ENCODE data around the gene CDC26.

DNA sequence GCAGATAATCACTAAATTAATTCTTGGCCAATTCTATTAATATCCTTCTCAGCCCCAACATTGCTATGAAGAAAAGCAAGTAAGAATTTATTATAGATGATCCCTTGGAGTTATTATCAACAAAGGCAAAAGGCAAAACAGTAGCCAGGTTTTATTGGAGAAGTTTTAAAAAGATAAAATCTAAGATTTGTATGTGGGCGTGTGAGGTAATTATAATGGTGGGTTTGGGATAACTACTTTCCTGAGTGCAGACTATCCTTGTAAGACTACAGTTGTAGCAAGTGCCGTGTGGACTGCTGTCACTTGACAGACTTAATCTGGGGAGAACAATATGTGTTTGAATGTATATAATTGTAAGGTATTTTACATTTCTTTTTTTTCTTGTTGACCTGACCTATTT, 30.8 kb downstream of the CDC26 start:
- TF ChIP-seq, protein P1, sequence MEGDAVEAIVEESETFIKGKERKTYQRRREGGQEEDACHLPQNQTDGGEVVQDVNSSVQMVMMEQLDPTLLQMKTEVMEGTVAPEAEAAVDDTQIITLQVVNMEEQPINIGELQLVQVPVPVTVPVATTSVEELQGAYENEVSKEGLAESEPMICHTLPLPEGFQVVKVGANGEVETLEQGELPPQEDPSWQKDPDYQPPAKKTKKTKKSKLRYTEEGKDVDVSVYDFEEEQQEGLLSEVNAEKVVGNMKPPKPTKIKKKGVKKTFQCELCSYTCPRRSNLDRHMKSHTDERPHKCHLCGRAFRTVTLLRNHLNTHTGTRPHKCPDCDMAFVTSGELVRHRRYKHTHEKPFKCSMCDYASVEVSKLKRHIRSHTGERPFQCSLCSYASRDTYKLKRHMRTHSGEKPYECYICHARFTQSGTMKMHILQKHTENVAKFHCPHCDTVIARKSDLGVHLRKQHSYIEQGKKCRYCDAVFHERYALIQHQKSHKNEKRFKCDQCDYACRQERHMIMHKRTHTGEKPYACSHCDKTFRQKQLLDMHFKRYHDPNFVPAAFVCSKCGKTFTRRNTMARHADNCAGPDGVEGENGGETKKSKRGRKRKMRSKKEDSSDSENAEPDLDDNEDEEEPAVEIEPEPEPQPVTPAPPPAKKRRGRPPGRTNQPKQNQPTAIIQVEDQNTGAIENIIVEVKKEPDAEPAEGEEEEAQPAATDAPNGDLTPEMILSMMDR (IDR thresholded peaks at IDR 0.05), result no peak
- no peak for TF ChIP-seq ZFX (IDR thresholded peaks at IDR 0.05; ENCODE audit: borderline replicate concordance)

Data from 22Rv1 (cell line).